Gastrocnemius medialis (tissue), 4 donors: ENCODE results near the gene CMIP. TPM values are rescaled to one million over a fixed set of nuclear protein-coding genes. Genes with fewer than 3 reads are reported as not detected.

Experiments
- ATAC-seq, 2 donors: fragments of 150-250 bp; one replicate each; pipeline ENCODE4 v1.9.1; 2016
- DNase-seq, 2 donors: peaks; one replicate each; pipeline ENCODE4 v3.0.0-alpha.2; 2019
- H3K27ac ChIP-seq, 4 donors: fragments of 200-600 bp; sonication (generic); 1 replicate in 1 of 4; 2 replicates in 3 of 4; pipeline ENCODE4 v1.5.1; 2016 to 2018; ENCODE audit warnings: mild to moderate bottlenecking in 2 of 4, moderate library complexity in 1 of 4
- H3K27me3 ChIP-seq, 3 donors: fragments of 200-600 bp; sonication (generic) in 2 of 3; 1 replicate in 1 of 3; 2 replicates in 2 of 3; pipeline versions ENCODE4 v1.5.1 to v1.6.0; 2016 to 2019; ENCODE audit warnings: mild to moderate bottlenecking in 1 of 3, moderate library complexity in 1 of 3
- H3K36me3 ChIP-seq, 2 donors: fragments of 200-600 bp; sonication (generic) in 1 of 2; one replicate each; pipeline ENCODE4 v1.5.1; 2017 to 2018
- H3K4me1 ChIP-seq, 2 donors: fragments of 200-600 bp; sonication (generic) in 1 of 2; one replicate each; pipeline ENCODE4 v1.5.1; 2016 to 2017; ENCODE audit warnings: mild to moderate bottlenecking in 2 of 2
- H3K4me3 ChIP-seq, 4 donors: fragments of 200-600 bp; sonication (generic) in 3 of 4; 1 replicate in 1 of 4; 2 replicates in 3 of 4; pipeline ENCODE4 v1.5.1; 2016 to 2019; ENCODE audit warnings: mild to moderate bottlenecking in 2 of 4
- H3K9me3 ChIP-seq, 3 donors: fragments of 200-600 bp; sonication (generic) in 2 of 3; 1 replicate in 1 of 3; 2 replicates in 2 of 3; pipeline ENCODE4 v1.5.1; 2016 to 2019
- POLR2A ChIP-seq, 2 donors: fragments of 450-650 bp; IDR thresholded peaks; one replicate each; pipeline ENCODE4 v1.6.1; 2017; ENCODE audit warnings: antibody characterized with exemption in 2 of 2, mild to moderate bottlenecking in 2 of 2, moderate library complexity in 2 of 2
- in situ Hi-C, 4 donors: fragments of 200-750 bp; cut with MboI; loops; one replicate each; pipeline versions ENCODE4 v1.15.0 to v1.8.0; 2017; ENCODE audit warnings: low sequenced_read_pairs in 4 of 4
- intact Hi-C: fragments of 100-400 bp; cut with DNase I; formaldehyde crosslinking; loops from one replicate; pipeline ENCODE4 v1.15.1; 2023; ENCODE audit warnings: low total_unique reads
- total RNA-seq, 4 donors: library from RNA; depleted of rRNA; stranded (reverse); fragments of >200 nt; gene quantifications; one replicate each; pipeline versions ENCODE4 v1.1.0 to v1.2.3, GENCODE V29; 2016
- TF ChIP-seq, protein P1 (sequence below), 5 experiments: fragments of 450-650 bp in 3 of 5; fragments of 200-600 bp in 2 of 5; sonication (generic) in 2 of 5; IDR thresholded peaks in 4 of 5; conservative IDR thresholded peaks in 1 of 5; 1 replicate in 4 of 5; 2 replicates in 1 of 5; pipeline ENCODE4 v1.5.1; 2016 to 2019; ENCODE audit warnings: antibody characterized with exemption in 5 of 5, mild to moderate bottlenecking in 3 of 5, moderate library complexity in 3 of 5

Gene CMIP
- total RNA-seq, 4 donors from 2014 or later = 0.90 to 5.1 (median 2.7) TPM

DNA sequence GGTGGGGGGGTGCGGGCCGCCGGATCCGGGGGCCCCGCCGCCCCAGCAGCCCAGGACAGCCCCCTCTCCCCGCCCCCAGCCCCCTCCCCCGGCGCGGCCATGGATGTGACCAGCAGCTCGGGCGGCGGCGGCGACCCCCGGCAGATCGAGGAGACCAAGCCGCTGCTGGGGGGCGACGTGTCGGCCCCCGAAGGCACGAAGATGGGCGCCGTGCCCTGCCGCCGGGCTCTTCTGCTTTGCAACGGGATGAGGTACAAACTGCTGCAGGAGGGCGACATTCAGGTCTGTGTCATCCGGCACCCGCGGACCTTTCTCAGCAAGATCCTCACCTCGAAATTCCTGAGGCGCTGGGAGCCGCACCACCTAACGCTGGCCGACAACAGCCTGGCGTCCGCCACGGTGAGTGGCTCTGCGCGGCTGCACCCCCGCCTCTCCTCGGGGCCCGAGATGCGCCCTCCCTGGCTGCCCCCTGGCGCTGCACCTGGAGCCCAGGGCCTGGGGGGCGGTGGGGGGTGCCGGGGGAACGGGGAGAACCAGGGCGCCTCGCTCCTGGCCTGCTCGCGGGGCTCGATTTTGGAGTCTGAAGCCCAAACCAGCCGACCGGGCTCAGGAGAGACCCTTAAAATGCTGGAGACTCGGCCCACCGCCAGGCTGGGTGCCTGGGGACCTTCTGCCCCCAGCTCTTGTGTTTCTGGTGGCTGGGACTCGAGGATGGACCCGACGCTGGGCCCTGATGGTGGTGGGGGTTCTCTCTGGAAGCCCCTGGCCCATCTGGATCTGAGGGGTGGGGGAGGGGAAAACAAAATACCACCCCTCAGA, 744 bp downstream of the CMIP start:
- intact Hi-C loops = no loop called here
- Histone ChIP-seq H3K27ac (peak overlapping the region; percentile 1 to 71 (median 68)), H3K36me3 (no peaks in the 10 kb centered on the region), H3K27me3 (no peaks in the 10 kb centered on the region), H3K4me1 (no peaks in the 10 kb centered on the region), H3K9me3 (no peaks in the 10 kb centered on the region), H3K4me3 (peak overlapping the region; percentile 51 to 70 (median 60))
- peak in 1 of 2 donors; percentile 22 for ATAC-seq
- DNase-seq = no peak
- TF ChIP-seq, protein P1, sequence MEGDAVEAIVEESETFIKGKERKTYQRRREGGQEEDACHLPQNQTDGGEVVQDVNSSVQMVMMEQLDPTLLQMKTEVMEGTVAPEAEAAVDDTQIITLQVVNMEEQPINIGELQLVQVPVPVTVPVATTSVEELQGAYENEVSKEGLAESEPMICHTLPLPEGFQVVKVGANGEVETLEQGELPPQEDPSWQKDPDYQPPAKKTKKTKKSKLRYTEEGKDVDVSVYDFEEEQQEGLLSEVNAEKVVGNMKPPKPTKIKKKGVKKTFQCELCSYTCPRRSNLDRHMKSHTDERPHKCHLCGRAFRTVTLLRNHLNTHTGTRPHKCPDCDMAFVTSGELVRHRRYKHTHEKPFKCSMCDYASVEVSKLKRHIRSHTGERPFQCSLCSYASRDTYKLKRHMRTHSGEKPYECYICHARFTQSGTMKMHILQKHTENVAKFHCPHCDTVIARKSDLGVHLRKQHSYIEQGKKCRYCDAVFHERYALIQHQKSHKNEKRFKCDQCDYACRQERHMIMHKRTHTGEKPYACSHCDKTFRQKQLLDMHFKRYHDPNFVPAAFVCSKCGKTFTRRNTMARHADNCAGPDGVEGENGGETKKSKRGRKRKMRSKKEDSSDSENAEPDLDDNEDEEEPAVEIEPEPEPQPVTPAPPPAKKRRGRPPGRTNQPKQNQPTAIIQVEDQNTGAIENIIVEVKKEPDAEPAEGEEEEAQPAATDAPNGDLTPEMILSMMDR (IDR thresholded peaks at IDR 0.05 in 4 of 5, conservative IDR thresholded peaks at IDR 0.05 in 1 of 5) = no peak
- TF ChIP-seq POLR2A (IDR thresholded peaks at IDR 0.05) = no peak
- in situ Hi-C loops = no loop called here

DNA sequence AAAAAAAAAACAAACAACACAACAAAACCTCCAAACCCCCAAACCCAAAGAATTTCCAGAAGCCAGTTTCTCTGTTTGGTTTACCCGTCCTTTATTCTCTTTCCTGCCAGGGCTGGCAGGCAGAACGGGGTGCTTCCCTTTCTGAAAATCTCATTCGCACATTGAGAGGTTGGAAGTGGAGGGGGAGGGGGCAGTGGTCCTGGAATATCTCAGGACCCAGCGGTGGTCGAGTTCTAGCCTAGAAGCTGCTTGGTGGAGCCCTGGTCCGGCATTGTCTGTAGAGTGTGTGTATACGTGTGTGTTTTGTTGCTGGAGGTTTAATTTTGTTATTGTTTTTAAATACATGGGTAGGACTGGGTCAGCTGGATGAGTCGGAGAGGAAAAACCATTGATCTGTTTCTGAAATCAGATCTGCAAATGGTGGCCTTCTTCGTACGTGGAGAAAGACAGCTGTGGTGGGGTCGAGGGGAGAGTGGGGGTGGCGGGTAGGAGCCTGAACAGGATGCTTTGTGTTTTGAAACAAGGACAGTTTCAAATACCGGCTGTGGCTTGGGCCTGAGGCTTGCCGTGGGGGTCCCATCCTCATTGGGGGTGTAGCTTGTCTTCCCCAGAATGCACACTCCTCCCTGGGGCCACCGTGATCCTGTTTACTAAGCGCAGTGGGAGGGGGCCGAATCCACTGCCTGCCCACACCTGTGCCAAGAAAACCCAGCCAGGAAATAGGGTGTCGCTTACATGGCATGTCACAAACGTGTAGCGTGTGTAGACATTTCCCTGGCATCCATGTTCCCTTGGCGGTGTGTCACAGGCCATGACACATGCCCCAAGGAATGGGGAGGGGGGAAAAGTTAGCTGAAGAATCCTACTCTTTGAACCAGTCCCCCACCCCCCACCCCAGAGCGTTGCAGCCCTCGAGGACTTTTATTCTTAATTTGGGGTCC, 1.6 kb downstream of the CMIP start:
- ATAC-seq = no peak
- Histone ChIP-seq H3K9me3 (no peaks in the 10 kb centered on the region), H3K4me1 (no peaks in the 10 kb centered on the region), H3K36me3 (no peaks in the 10 kb centered on the region), H3K27me3 (no peaks in the 10 kb centered on the region), H3K27ac (peak overlapping the region; percentile 1 to 71 (median 68)), H3K4me3 (peak overlapping the region; percentile 51 to 70 (median 60))
- in situ Hi-C loops (no loop called here), intact Hi-C loops (no loop called here)
- DNase-seq = no peak
- TF ChIP-seq, protein P1 (IDR thresholded peaks at IDR 0.05 in 4 of 5, conservative IDR thresholded peaks at IDR 0.05 in 1 of 5) = no peak
- TF ChIP-seq POLR2A (IDR thresholded peaks at IDR 0.05) = no peak

DNA sequence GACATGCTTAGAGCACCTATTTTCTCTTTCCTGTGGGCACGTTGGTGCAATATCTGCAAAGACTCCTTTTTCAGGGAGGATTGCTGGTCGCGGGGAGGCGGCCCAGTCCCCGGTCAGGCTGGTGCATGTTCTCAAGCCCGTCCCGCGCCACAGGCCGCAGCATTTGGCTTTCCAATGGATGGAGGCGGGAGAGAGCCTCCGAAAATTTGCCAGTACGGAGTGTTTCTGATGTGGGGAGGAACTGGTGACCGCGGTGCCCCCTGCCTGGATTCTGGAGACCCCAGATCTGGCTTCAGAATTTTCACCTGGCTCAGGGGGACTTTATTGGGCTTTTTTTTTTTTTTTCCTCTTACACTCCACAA, 2.3 kb downstream of the CMIP start:
- Histone ChIP-seq H3K27me3 (no peaks in the 10 kb centered on the region), H3K27ac (peak overlapping the region in 2 of 4 donors; percentile 67 to 71), H3K4me1 (no peaks in the 10 kb centered on the region), H3K9me3 (no peaks in the 10 kb centered on the region), H3K4me3 (peak overlapping the region in 3 of 4 donors; percentile 5 to 58 (median 51)), H3K36me3 (no peaks in the 10 kb centered on the region)
- DNase-seq = no peak
- in situ Hi-C loops = no loop called here
- ATAC-seq = no peak
- TF ChIP-seq, protein P1 (IDR thresholded peaks at IDR 0.05 in 4 of 5, conservative IDR thresholded peaks at IDR 0.05 in 1 of 5) = no peak
- no peak for TF ChIP-seq POLR2A (IDR thresholded peaks at IDR 0.05)
- intact Hi-C loops = no loop called here

DNA sequence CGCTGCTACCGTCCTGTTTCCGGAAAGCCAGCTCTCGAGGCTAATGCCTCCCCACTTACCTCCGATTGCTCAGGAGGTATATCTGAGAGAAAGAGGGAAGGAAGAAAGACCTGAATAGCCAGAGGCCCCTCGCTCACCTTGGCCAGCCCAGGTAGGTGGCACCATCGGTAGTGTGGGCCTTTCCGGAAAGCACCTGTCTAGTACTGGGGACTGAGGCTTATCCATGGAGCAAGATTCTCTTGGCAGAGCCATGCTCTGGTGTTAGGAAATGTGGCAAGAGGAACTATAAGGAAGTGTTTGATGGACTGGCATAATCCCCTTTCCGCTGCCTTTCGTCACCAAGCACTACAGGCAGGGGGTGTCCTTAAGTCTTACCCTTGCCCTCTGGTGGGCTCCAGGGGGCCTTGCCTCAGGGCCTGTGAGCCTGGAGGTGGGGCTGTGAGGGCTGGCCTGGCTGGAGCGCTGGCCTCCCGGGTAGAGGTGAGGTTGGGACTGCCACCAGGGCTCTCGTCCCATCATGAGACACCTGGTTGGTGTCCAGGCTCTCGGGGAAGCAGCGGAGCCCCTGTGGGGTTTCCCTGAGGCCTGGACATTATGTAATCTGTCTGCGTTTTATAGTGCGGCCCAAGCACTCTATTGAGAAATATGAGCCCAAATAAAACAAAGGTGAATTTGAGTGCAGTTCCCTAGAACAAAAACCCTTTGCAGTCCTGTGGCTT, 2.9 kb downstream of the CMIP start:
- Histone ChIP-seq H3K27me3 (no peaks in the 10 kb centered on the region), H3K4me1 (no peaks in the 10 kb centered on the region), H3K36me3 (no peaks in the 10 kb centered on the region), H3K4me3 (peak overlapping the region in 2 of 4 donors; percentile 51 to 58), H3K27ac (no peak overlapping the region), H3K9me3 (no peaks in the 10 kb centered on the region)
- no peak for DNase-seq
- no peak for ATAC-seq
- TF ChIP-seq POLR2A (IDR thresholded peaks at IDR 0.05) = no peak
- TF ChIP-seq, protein P1 (IDR thresholded peaks at IDR 0.05 in 4 of 5, conservative IDR thresholded peaks at IDR 0.05 in 1 of 5) = no peak
- in situ Hi-C loops = no loop called here
- intact Hi-C loops = no loop called here
